K562 (cell line): ENCODE measurements around the gene CA7. TPM values are rescaled to one million over a fixed set of nuclear protein-coding genes. Genes with fewer than 3 reads are reported as not detected.

Source experiments
- ASH1L ChIP-seq: fragments of 450-650 bp; IDR thresholded peaks from 2 replicates; pipeline ENCODE4 v1.6.1; 2018; ENCODE audit warnings: borderline replicate concordance, mild to moderate bottlenecking, low read depth; ENCODE audit not compliant: partially characterized antibody
- BCOR ChIP-seq: fragments of 450-650 bp; IDR thresholded peaks from 2 replicates; pipeline ENCODE4 v1.6.1; 2016
- CEBPG ChIP-seq, 3 experiments: fragments of 200-800 bp in 1 of 3; sonication (Bioruptor generic) in 1 of 3; sonication (generic) in 1 of 3; formaldehyde crosslinking in 1 of 3; IDR thresholded peaks in 2 of 3; conservative IDR thresholded peaks in 1 of 3; 2 replicates each; pipeline versions ENCODE4 v1.6.1 to v1.8.0; 2016 to 2022; ENCODE audit warnings: missing compliant biosample characterization in 2 of 3, missing genetic modification characterization in 2 of 3, mild to moderate bottlenecking in 1 of 3, missing genetic modification reagents in 1 of 3
- CREB5 ChIP-seq: fragments of 250-450 bp; sonication (Bioruptor Pico); IDR thresholded peaks from 2 replicates; pipeline ENCODE4 v1.5.0; 2020; ENCODE audit warnings: mild to moderate bottlenecking
- CREM ChIP-seq: IDR thresholded peaks from 2 replicates; pipeline ENCODE4 v1.6.1; 2014; ENCODE audit warnings: antibody characterized with exemption, low read depth
- ETV5 ChIP-seq: sonication (generic); formaldehyde crosslinking; IDR thresholded peaks from 2 replicates; pipeline ENCODE4 v1.4.0; 2020; ENCODE audit warnings: low read depth, mild to moderate bottlenecking, missing genetic modification reagents
- FOXK2 ChIP-seq, 2 experiments: fragments of 450-650 bp; IDR thresholded peaks in 1 of 2; conservative IDR thresholded peaks in 1 of 2; 2 replicates each; pipeline ENCODE4 v1.6.1; 2016; ENCODE audit warnings: low read depth in 2 of 2, mild to moderate bottlenecking in 1 of 2
- FOXP1 ChIP-seq: sonication (generic); formaldehyde crosslinking; IDR thresholded peaks from 2 replicates; pipeline ENCODE4 v1.8.0; 2022; ENCODE audit warnings: mild to moderate bottlenecking, missing genetic modification reagents
- HMGN3 ChIP-seq: IDR thresholded peaks from 2 replicates; pipeline ENCODE4 v1.6.1; 2011; ENCODE audit warnings: borderline replicate concordance, low read depth, mild to moderate bottlenecking, mixed read lengths, low read length; ENCODE audit not compliant: insufficient read length; ENCODE audit errors: extremely low read depth
- LEF1 ChIP-seq: fragments of 450-650 bp; IDR thresholded peaks from 2 replicates; pipeline ENCODE4 v1.6.1; 2016; ENCODE audit warnings: mild to moderate bottlenecking
- MAZ ChIP-seq, 2 experiments: fragments of 450-650 bp in 1 of 2; sonication (generic) in 1 of 2; formaldehyde crosslinking; IDR thresholded peaks in 1 of 2; conservative IDR thresholded peaks in 1 of 2; 2 replicates each; pipeline versions ENCODE4 v1.4.0 to v1.5.0; 2020; ENCODE audit warnings: mild to moderate bottlenecking in 1 of 2, missing genetic modification reagents in 1 of 2
- MYC ChIP-seq, 2 experiments: fragments of 250-450 bp in 1 of 2; sonication (Bioruptor Pico) in 1 of 2; IDR thresholded peaks; 2 replicates each; pipeline versions ENCODE4 v1.5.1 to v1.6.1; 2012 to 2021; ENCODE audit warnings: low read depth in 2 of 2, borderline replicate concordance in 1 of 2, improper control_type of control experiment in 1 of 2, low read length in 1 of 2, mild to moderate bottlenecking in 1 of 2, moderate library complexity in 1 of 2
- NFIC ChIP-seq: fragments of 450-650 bp; IDR thresholded peaks from 2 replicates; pipeline ENCODE4 v1.6.1; 2017; ENCODE audit warnings: mild to moderate bottlenecking, inconsistent platforms
- SP1 ChIP-seq: sonication (generic); formaldehyde crosslinking; IDR thresholded peaks from 2 replicates; pipeline ENCODE4 v1.8.1; 2022; ENCODE audit warnings: mild to moderate bottlenecking, missing genetic modification reagents
- TAF9B ChIP-seq: fragments of 450-650 bp; IDR thresholded peaks from 2 replicates; pipeline ENCODE4 v1.6.1; 2018; ENCODE audit warnings: mild to moderate bottlenecking; ENCODE audit not compliant: partially characterized antibody
- USF2 ChIP-seq: sonication (generic); formaldehyde crosslinking; IDR thresholded peaks from 2 replicates; pipeline ENCODE4 v1.5.0; 2020; ENCODE audit warnings: missing genetic modification reagents
- ZNF175 ChIP-seq: fragments of 200-800 bp; sonication (Bioruptor generic); IDR thresholded peaks from 2 replicates; pipeline ENCODE4 v1.6.1; 2016; ENCODE audit warnings: low read depth, mild to moderate bottlenecking, missing genetic modification characterization, missing compliant biosample characterization
- ZNF197 ChIP-seq: fragments of 200-800 bp; sonication (Bioruptor generic); IDR thresholded peaks from 2 replicates; pipeline ENCODE4 v1.6.1; 2016; ENCODE audit warnings: low read depth, missing genetic modification characterization, missing compliant biosample characterization
- polyA plus RNA-seq, 8 experiments: library from polyadenylated mRNA; depleted of rRNA in 4 of 8; stranded (reverse) in 5 of 8; unstranded in 3 of 8; fragments of >200 nt; fragmentation: Nextera tagmentation in 2 of 8; fragmentation: Illumina TruSeq in 1 of 8; extraction: Ambion mirVana in 2 of 8; extraction: Trizol in 1 of 8; gene quantifications; 2 replicates each; pipeline versions ENCODE4 v1.2.1 to v1.2.3, GENCODE V29; 2011 to 2014; ENCODE audit warnings: inconsistent platforms in 1 of 8, missing spikeins in 1 of 8
- total RNA-seq, 7 experiments: library from RNA; depleted of rRNA in 6 of 7; stranded (reverse); fragments of >200 nt in 6 of 7; fragmentation: Illumina TruSeq in 2 of 7; extraction: Trizol in 2 of 7; gene quantifications; 2 replicates each; pipeline versions ENCODE4 v1.2.1 to v1.2.3, GENCODE V29; 2011 to 2021; ENCODE audit warnings: low replicate concordance in 1 of 7
- TF ChIP-seq, protein P1 (sequence below): fragments of 450-650 bp; IDR thresholded peaks from 2 replicates; pipeline ENCODE4 v1.6.1; 2016; ENCODE audit warnings: mild to moderate bottlenecking
- TF ChIP-seq, protein P2 (sequence below): sonication (generic); formaldehyde crosslinking; IDR thresholded peaks from 2 replicates; pipeline ENCODE4 v1.8.0; 2022; ENCODE audit warnings: missing genetic modification reagents, mild to moderate bottlenecking, moderate library complexity, borderline replicate concordance

The CA7 gene
- total and polyA plus RNA-seq, 9 of the 15 experiments (the other 6 are each of a cell fraction or from before 2014, with no cell fraction given): 0.03 to 0.07 (median 0.05) TPM; not detected in 5

DNA sequence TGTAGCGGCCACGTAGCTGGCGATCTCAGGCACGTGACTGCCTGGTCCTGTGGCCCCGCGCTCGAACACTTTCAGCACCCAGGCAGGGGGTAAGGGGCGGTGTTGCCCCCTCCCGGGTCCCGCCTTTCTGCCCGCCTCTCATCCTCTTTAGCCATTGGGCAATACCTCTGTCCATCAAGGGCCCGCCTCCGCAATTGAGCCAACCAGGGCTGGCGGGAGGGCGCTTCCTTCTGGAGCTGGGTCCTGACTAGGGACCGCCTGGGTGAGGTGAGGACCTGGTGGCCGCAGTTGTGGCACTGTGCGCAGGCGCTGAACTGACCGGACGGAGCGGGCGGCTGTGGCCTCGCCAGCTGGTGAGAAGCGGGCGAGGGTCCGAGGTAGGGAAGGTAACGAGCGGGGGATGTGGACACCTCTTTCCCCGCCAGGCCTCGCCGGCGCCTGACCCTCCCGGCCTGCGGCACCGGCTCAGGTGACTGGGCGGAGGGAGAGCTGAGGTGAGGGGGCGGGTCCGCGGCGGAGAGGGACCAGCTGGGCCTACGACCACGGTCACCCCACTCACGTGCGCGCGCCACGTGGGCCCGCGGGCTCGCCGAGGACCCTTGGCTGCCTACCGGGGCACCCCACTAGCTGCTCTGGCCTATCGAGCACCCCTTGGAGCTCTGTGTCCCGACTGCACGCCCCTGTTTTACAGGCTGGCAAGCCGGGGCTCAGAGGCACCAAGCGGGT lies 36.2 kb downstream of the CA7 start, which contains the start of gene PDP2 (continued):
- TF ChIP-seq, protein P1, sequence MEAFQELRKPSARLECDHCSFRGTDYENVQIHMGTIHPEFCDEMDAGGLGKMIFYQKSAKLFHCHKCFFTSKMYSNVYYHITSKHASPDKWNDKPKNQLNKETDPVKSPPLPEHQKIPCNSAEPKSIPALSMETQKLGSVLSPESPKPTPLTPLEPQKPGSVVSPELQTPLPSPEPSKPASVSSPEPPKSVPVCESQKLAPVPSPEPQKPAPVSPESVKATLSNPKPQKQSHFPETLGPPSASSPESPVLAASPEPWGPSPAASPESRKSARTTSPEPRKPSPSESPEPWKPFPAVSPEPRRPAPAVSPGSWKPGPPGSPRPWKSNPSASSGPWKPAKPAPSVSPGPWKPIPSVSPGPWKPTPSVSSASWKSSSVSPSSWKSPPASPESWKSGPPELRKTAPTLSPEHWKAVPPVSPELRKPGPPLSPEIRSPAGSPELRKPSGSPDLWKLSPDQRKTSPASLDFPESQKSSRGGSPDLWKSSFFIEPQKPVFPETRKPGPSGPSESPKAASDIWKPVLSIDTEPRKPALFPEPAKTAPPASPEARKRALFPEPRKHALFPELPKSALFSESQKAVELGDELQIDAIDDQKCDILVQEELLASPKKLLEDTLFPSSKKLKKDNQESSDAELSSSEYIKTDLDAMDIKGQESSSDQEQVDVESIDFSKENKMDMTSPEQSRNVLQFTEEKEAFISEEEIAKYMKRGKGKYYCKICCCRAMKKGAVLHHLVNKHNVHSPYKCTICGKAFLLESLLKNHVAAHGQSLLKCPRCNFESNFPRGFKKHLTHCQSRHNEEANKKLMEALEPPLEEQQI: no peak
- peak; percentile 48; the same call in 1 of the 2 replicates for TF ChIP-seq CREM
- TF ChIP-seq BCOR: peak; percentile 17; the same call in 1 of the 2 replicates
- peak; percentile 0; the same call in 1 of the 2 replicates for TF ChIP-seq ETV5
- TF ChIP-seq NFIC: peak; percentile 70
- no peak for TF ChIP-seq ZNF175 (CRISPR knock-in tag)
- TF ChIP-seq CEBPG (CRISPR knock-in tag; IDR thresholded peaks at IDR 0.05): peak; percentile 73
- TF ChIP-seq CEBPG (tag; conservative IDR thresholded peaks at IDR 0.05 in 1 of 2, IDR thresholded peaks at IDR 0.05 in 1 of 2): peak; percentile 95
- TF ChIP-seq MAZ (CRISPR knock-in tag; conservative IDR thresholded peaks at IDR 0.05 in 1 of 2, IDR thresholded peaks at IDR 0.05 in 1 of 2): peak; percentile 44 to 79
- no peak for TF ChIP-seq CREB5 (CRISPR knock-in tag)
- peak; percentile 24 to 27; a peak in 1 of 4 replicates for TF ChIP-seq FOXK2 (conservative IDR thresholded peaks at IDR 0.05 in 1 of 2, IDR thresholded peaks at IDR 0.05 in 1 of 2; ENCODE audit: low read depth in 2 of 2)
- peak; percentile 73 for TF ChIP-seq USF2 (CRISPR knock-in tag)
- peak; percentile 63 for TF ChIP-seq TAF9B
- peak; percentile 81 for TF ChIP-seq MYC (IDR thresholded peaks at IDR 0.05; ENCODE audit: low read depth, low read length)
- peak; percentile 62; the same call in 1 of the 2 replicates for TF ChIP-seq MYC (CRISPR knock-in tag; IDR thresholded peaks at IDR 0.05; ENCODE audit: borderline replicate concordance, low read depth)
- TF ChIP-seq SP1 (CRISPR knock-in tag): peak; percentile 67
- TF ChIP-seq HMGN3: peak; percentile 16
- peak; percentile 91 for TF ChIP-seq ASH1L
- peak; percentile 29; the same call in 1 of the 2 replicates for TF ChIP-seq LEF1
- no peak for TF ChIP-seq ZNF197 (CRISPR knock-in tag)
- TF ChIP-seq, protein P2, sequence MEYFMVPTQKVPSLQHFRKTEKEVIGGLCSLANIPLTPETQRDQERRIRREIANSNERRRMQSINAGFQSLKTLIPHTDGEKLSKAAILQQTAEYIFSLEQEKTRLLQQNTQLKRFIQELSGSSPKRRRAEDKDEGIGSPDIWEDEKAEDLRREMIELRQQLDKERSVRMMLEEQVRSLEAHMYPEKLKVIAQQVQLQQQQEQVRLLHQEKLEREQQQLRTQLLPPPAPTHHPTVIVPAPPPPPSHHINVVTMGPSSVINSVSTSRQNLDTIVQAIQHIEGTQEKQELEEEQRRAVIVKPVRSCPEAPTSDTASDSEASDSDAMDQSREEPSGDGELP: peak; percentile 97
- peak; percentile 61; the same call in 1 of the 2 replicates for TF ChIP-seq FOXP1
